K562 (cell line): ENCODE results near the gene EGFR. TPM values are rescaled to one million over a fixed set of nuclear protein-coding genes. Genes with fewer than 3 reads are reported as not detected.

Experiments used
- ATAC-seq: fragments of 200-7000 bp; cut with Tn5 transposase; 3 replicates; pipeline ENCODE4 v1.9.1; 2020; ENCODE audit warnings: moderate library complexity
- BruUV-seq: library from RNA; stranded (reverse); fragments of 400-500 nt; replicated peaks from 2 replicates; lab custom pipeline; 2021; lab: Mats Ljungman, UMichigan
- CTCF ChIA-PET: fragments of 300-600 bp; formaldehyde crosslinking; extraction: SDS; loops from one replicate; lab custom pipeline; 2021; ENCODE audit warnings: low intra/inter-chr PET ratio; lab: Yijun Ruan, JAX
- POLR2A ChIA-PET: fragments of 300-600, 350-650 bp; sonication (Branson Sonifier 250); formaldehyde crosslinking; extraction: SDS; loops from one replicate; lab custom pipeline; 2021; ENCODE audit warnings: antibody characterized with exemption, inconsistent platforms; lab: Yijun Ruan, JAX
- DNase-seq, 4 experiments: peaks; one replicate each; pipeline versions ENCODE4 v3.0.0 to v3.0.0-alpha.2; 2011 to 2018; ENCODE audit warnings: low spot score in 3 of 4, mixed read lengths in 3 of 4; ENCODE audit errors: extremely low read depth in 1 of 4
- FAIRE-seq: peaks from 2 replicates; lab custom pipeline; 2011; peaks lifted over from hg19 to GRCh38; lab: Jason Lieb, UNC
- H2AFZ ChIP-seq: 2 replicates; pipeline ENCODE4 v1.6.0; 2011; ENCODE audit warnings: low read depth, low read length, control low read depth, inconsistent platforms
- H3K27ac ChIP-seq: fragments of 200-600 bp; 3 replicates; pipeline ENCODE4 v1.8.0; 2011; ENCODE audit warnings: low read depth, mild to moderate bottlenecking, control low read depth, inconsistent platforms, low read length, moderate library complexity, mixed read lengths; ENCODE audit errors: extremely low read depth
- H3K27me3 ChIP-seq, 2 experiments: fragments of 300-600 bp in 1 of 2; 2 replicates in 1 of 2; 3 replicates in 1 of 2; pipeline versions ENCODE4 v1.6.0 to v1.8.0; 2011; ENCODE audit warnings: inconsistent platforms in 2 of 2, low read length in 2 of 2, mild to moderate bottlenecking in 1 of 2, mixed read lengths in 1 of 2, moderate library complexity in 1 of 2; ENCODE audit not compliant: control insufficient read depth in 2 of 2, insufficient read depth in 2 of 2
- H3K36me3 ChIP-seq: fragments of 300-600 bp; 3 replicates; pipeline ENCODE4 v1.8.0; 2011; ENCODE audit warnings: mild to moderate bottlenecking, low read length, inconsistent platforms; ENCODE audit not compliant: control insufficient read depth, insufficient read depth
- H3K4me1 ChIP-seq, 2 experiments: fragments of 200-600 bp in 1 of 2; replicated peaks in 1 of 2; 2 replicates in 1 of 2; 3 replicates in 1 of 2; pipeline versions ENCODE4 v1.5.1 to v1.8.0; 2011; ENCODE audit warnings: inconsistent platforms in 2 of 2, low read length in 2 of 2, mild to moderate bottlenecking in 1 of 2, mixed read lengths in 1 of 2, moderate library complexity in 1 of 2; ENCODE audit not compliant: control insufficient read depth in 2 of 2, insufficient read depth in 2 of 2
- H3K4me2 ChIP-seq: 2 replicates; pipeline ENCODE4 v1.6.1; 2011; ENCODE audit warnings: low read length, control low read depth, inconsistent platforms, mixed read lengths; ENCODE audit not compliant: insufficient read depth
- H3K4me3 ChIP-seq: fragments of 200-600 bp; sonication (generic), shearing (Covaris generic); 2 replicates; pipeline ENCODE4 v1.5.1; 2016; ENCODE audit warnings: control low read depth, inconsistent platforms
- H3K79me2 ChIP-seq: fragments of 200-600 bp; 3 replicates; pipeline ENCODE4 v1.8.0; 2011; ENCODE audit warnings: low read length, inconsistent platforms; ENCODE audit not compliant: control insufficient read depth, insufficient read depth
- H3K9ac ChIP-seq, 2 experiments: 2 replicates each; pipeline versions ENCODE4 v1.6.0 to v1.6.1; 2011; ENCODE audit warnings: low read depth in 2 of 2, low read length in 2 of 2, control low read depth in 1 of 2, inconsistent platforms in 1 of 2, mild to moderate bottlenecking in 1 of 2, mixed read lengths in 1 of 2; ENCODE audit not compliant: insufficient read depth in 1 of 2
- H3K9me1 ChIP-seq: one replicate; pipeline ENCODE4 v1.6.0; 2011; ENCODE audit warnings: inconsistent platforms, mild to moderate bottlenecking, low read length, moderate library complexity; ENCODE audit not compliant: control insufficient read depth, insufficient read depth
- H3K9me3 ChIP-seq: replicated peaks from 2 replicates; pipeline ENCODE4 v1.5.1; 2011; ENCODE audit warnings: low read depth, low read length, inconsistent platforms; ENCODE audit not compliant: control insufficient read depth, insufficient read depth
- H4K20me1 ChIP-seq: replicated peaks from 2 replicates; pipeline ENCODE4 v1.6.1; 2011; ENCODE audit warnings: low read length, inconsistent platforms, mixed read lengths; ENCODE audit not compliant: control insufficient read depth, insufficient read depth
- BDP1 ChIP-seq: IDR thresholded peaks from 3 replicates; pipeline ENCODE4 v1.6.1; 2011; ENCODE audit not compliant: insufficient read length, insufficient read depth
- FIP1L1 ChIP-seq: fragments of 200-400 bp; formaldehyde crosslinking; IDR thresholded peaks from 2 replicates; pipeline ENCODE4 v1.6.1; 2018; ENCODE audit warnings: mild to moderate bottlenecking, low read depth, low read length; ENCODE audit not compliant: poor library complexity, severe bottlenecking
- FOXK2 ChIP-seq, 2 experiments: fragments of 450-650 bp; IDR thresholded peaks in 1 of 2; conservative IDR thresholded peaks in 1 of 2; 2 replicates each; pipeline ENCODE4 v1.6.1; 2016; ENCODE audit warnings: low read depth in 2 of 2, mild to moderate bottlenecking in 1 of 2
- FUS ChIP-seq: fragments of 200-400 bp; formaldehyde crosslinking; optimal IDR thresholded peaks from 2 replicates; pipeline ENCODE3; 2017; ENCODE audit warnings: low read depth, low read length
- GTF2A2 ChIP-seq: IDR thresholded peaks from 2 replicates; pipeline ENCODE4 v1.6.1; 2016; ENCODE audit warnings: mild to moderate bottlenecking, missing genetic modification characterization, missing compliant biosample characterization
- PURB ChIP-seq: sonication (generic); formaldehyde crosslinking; IDR thresholded peaks from 2 replicates; pipeline ENCODE4 v1.9.0; 2021; ENCODE audit warnings: low read depth, mild to moderate bottlenecking, missing genetic modification reagents
- SAFB ChIP-seq: fragments of 200-400 bp; formaldehyde crosslinking; IDR thresholded peaks from 2 replicates; pipeline ENCODE4 v1.6.1; 2017; ENCODE audit warnings: low read depth, low read length, borderline replicate concordance
- TAF1 ChIP-seq: IDR thresholded peaks from 2 replicates; pipeline ENCODE4 v1.6.1; 2011; ENCODE audit warnings: mild to moderate bottlenecking, low read length, moderate library complexity; ENCODE audit not compliant: insufficient read depth, control insufficient read depth, severe bottlenecking; ENCODE audit errors: extremely low read depth
- WGBS: fragments of 100-300 bp; shearing (Covaris generic); methylation state at CpG from one replicate; pipeline ENCODE4 v1.1.6; 2016; ENCODE audit warnings: low coverage, mixed read lengths; ENCODE audit not compliant: insufficient coverage; ENCODE audit errors: missing lambda C conversion rate; 5-methylcytosine and 5-hydroxymethylcytosine counted together
- in situ Hi-C: fragments of 300-500 bp; cut with MboI; formaldehyde crosslinking; loops from 4 replicates; pipeline ENCODE4 v1.15.0; 2018; ENCODE audit warnings: inconsistent platforms, mixed read lengths
- intact Hi-C: fragments of 100-400 bp; cut with micrococcal nuclease; formaldehyde crosslinking; loops from 2 replicates; pipeline ENCODE4 v1.14.2; 2022
- polyA plus RNA-seq, 8 experiments: library from polyadenylated mRNA; depleted of rRNA in 4 of 8; stranded (reverse) in 5 of 8; unstranded in 3 of 8; fragments of >200 nt; fragmentation: Nextera tagmentation in 2 of 8; fragmentation: Illumina TruSeq in 1 of 8; extraction: Ambion mirVana in 2 of 8; extraction: Trizol in 1 of 8; gene quantifications; 2 replicates each; pipeline versions ENCODE4 v1.2.1 to v1.2.3, GENCODE V29; 2011 to 2014; ENCODE audit warnings: inconsistent platforms in 1 of 8, missing spikeins in 1 of 8
- total RNA-seq, 7 experiments: library from RNA; depleted of rRNA in 6 of 7; stranded (reverse); fragments of >200 nt in 6 of 7; fragmentation: Illumina TruSeq in 2 of 7; extraction: Trizol in 2 of 7; gene quantifications; 2 replicates each; pipeline versions ENCODE4 v1.2.1 to v1.2.3, GENCODE V29; 2011 to 2021; ENCODE audit warnings: low replicate concordance in 1 of 7
- TF ChIP-seq, protein P1 (sequence below): fragments of 200-800 bp; sonication (Bioruptor generic); IDR thresholded peaks from 2 replicates; pipeline ENCODE4 v1.6.1; 2017; ENCODE audit warnings: missing genetic modification characterization, missing compliant biosample characterization
- TF ChIP-seq, protein P2 (sequence below): fragments of 450-650 bp; IDR thresholded peaks from 2 replicates; pipeline ENCODE4 v1.6.1; 2016; ENCODE audit warnings: mild to moderate bottlenecking, moderate library complexity

Gene EGFR
- total and polyA plus RNA-seq, 9 of the 15 experiments (the other 6 are each of a cell fraction or from before 2014, with no cell fraction given), result 0.13 TPM; not detected in 8

DNA sequence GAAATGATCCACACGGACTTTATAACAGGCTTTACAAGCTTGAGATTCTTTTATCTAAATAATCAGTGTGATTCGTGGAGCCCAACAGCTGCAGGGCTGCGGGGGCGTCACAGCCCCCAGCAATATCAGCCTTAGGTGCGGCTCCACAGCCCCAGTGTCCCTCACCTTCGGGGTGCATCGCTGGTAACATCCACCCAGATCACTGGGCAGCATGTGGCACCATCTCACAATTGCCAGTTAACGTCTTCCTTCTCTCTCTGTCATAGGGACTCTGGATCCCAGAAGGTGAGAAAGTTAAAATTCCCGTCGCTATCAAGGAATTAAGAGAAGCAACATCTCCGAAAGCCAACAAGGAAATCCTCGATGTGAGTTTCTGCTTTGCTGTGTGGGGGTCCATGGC is 155.6 kb downstream of the EGFR start:
- POLR2A ChIA-PET, result no interaction called here
- in situ Hi-C loops (no loop called here), intact Hi-C loops (loop anchor here (10.0 kb wide), 1 partner anchor 80 kb away; no protein-coding TSS in a partner anchor)
- Histone ChIP-seq H3K27ac (no peak overlapping the region), H3K4me3 (no peak overlapping the region), H3K4me2 (no peak overlapping the region), H3K27me3 (peaks cover 12 to 45% of the 10 kb centered on the region in 2 experiments), H3K9me1 (no peaks in the 10 kb centered on the region), H3K9ac (no peak overlapping the region), H3K79me2 (no peaks in the 10 kb centered on the region), H4K20me1 (no peaks in the 10 kb centered on the region), H3K9me3 (no peaks in the 10 kb centered on the region), H3K4me1 (no peaks in the 10 kb centered on the region), H3K36me3 (no peaks in the 10 kb centered on the region), H2AFZ (no peak overlapping the region)
- WGBS, result under 1% methylated on average over 10 of the region's 12 CpGs
- no peak for DNase-seq
- ATAC-seq, result no peak
- no peak for FAIRE-seq
- no TSS peak for BruUV-seq
- CTCF ChIA-PET, result no interaction called here
- TF ChIP-seq, protein P1, sequence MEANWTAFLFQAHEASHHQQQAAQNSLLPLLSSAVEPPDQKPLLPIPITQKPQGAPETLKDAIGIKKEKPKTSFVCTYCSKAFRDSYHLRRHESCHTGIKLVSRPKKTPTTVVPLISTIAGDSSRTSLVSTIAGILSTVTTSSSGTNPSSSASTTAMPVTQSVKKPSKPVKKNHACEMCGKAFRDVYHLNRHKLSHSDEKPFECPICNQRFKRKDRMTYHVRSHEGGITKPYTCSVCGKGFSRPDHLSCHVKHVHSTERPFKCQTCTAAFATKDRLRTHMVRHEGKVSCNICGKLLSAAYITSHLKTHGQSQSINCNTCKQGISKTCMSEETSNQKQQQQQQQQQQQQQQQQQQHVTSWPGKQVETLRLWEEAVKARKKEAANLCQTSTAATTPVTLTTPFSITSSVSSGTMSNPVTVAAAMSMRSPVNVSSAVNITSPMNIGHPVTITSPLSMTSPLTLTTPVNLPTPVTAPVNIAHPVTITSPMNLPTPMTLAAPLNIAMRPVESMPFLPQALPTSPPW (CRISPR knock-in tag), result no peak
- TF ChIP-seq BDP1 (no peak), GTF2A2 (tag) (no peak), FIP1L1 (no peak), PURB (CRISPR knock-in tag) (no peak), TAF1 (no peak), FUS (no peak), SAFB (no peak), FOXK2 (conservative IDR thresholded peaks at IDR 0.05 in 1 of 2, IDR thresholded peaks at IDR 0.05 in 1 of 2; ENCODE audit: low read depth in 2 of 2) (no peak)
- TF ChIP-seq, protein P2, sequence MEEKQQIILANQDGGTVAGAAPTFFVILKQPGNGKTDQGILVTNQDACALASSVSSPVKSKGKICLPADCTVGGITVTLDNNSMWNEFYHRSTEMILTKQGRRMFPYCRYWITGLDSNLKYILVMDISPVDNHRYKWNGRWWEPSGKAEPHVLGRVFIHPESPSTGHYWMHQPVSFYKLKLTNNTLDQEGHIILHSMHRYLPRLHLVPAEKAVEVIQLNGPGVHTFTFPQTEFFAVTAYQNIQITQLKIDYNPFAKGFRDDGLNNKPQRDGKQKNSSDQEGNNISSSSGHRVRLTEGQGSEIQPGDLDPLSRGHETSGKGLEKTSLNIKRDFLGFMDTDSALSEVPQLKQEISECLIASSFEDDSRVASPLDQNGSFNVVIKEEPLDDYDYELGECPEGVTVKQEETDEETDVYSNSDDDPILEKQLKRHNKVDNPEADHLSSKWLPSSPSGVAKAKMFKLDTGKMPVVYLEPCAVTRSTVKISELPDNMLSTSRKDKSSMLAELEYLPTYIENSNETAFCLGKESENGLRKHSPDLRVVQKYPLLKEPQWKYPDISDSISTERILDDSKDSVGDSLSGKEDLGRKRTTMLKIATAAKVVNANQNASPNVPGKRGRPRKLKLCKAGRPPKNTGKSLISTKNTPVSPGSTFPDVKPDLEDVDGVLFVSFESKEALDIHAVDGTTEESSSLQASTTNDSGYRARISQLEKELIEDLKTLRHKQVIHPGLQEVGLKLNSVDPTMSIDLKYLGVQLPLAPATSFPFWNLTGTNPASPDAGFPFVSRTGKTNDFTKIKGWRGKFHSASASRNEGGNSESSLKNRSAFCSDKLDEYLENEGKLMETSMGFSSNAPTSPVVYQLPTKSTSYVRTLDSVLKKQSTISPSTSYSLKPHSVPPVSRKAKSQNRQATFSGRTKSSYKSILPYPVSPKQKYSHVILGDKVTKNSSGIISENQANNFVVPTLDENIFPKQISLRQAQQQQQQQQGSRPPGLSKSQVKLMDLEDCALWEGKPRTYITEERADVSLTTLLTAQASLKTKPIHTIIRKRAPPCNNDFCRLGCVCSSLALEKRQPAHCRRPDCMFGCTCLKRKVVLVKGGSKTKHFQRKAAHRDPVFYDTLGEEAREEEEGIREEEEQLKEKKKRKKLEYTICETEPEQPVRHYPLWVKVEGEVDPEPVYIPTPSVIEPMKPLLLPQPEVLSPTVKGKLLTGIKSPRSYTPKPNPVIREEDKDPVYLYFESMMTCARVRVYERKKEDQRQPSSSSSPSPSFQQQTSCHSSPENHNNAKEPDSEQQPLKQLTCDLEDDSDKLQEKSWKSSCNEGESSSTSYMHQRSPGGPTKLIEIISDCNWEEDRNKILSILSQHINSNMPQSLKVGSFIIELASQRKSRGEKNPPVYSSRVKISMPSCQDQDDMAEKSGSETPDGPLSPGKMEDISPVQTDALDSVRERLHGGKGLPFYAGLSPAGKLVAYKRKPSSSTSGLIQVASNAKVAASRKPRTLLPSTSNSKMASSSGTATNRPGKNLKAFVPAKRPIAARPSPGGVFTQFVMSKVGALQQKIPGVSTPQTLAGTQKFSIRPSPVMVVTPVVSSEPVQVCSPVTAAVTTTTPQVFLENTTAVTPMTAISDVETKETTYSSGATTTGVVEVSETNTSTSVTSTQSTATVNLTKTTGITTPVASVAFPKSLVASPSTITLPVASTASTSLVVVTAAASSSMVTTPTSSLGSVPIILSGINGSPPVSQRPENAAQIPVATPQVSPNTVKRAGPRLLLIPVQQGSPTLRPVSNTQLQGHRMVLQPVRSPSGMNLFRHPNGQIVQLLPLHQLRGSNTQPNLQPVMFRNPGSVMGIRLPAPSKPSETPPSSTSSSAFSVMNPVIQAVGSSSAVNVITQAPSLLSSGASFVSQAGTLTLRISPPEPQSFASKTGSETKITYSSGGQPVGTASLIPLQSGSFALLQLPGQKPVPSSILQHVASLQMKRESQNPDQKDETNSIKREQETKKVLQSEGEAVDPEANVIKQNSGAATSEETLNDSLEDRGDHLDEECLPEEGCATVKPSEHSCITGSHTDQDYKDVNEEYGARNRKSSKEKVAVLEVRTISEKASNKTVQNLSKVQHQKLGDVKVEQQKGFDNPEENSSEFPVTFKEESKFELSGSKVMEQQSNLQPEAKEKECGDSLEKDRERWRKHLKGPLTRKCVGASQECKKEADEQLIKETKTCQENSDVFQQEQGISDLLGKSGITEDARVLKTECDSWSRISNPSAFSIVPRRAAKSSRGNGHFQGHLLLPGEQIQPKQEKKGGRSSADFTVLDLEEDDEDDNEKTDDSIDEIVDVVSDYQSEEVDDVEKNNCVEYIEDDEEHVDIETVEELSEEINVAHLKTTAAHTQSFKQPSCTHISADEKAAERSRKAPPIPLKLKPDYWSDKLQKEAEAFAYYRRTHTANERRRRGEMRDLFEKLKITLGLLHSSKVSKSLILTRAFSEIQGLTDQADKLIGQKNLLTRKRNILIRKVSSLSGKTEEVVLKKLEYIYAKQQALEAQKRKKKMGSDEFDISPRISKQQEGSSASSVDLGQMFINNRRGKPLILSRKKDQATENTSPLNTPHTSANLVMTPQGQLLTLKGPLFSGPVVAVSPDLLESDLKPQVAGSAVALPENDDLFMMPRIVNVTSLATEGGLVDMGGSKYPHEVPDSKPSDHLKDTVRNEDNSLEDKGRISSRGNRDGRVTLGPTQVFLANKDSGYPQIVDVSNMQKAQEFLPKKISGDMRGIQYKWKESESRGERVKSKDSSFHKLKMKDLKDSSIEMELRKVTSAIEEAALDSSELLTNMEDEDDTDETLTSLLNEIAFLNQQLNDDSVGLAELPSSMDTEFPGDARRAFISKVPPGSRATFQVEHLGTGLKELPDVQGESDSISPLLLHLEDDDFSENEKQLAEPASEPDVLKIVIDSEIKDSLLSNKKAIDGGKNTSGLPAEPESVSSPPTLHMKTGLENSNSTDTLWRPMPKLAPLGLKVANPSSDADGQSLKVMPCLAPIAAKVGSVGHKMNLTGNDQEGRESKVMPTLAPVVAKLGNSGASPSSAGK, result no peak
